ENCODE results near the gene S1PR3.

The S1PR3 gene

GRCh38 chr9:89039664-89040063 lies 48.4 kb downstream of the S1PR3 start:
- DNase-seq: no peak

- no peak for DNase-seq
Measured at GRCh38 chr9:89042984-89043383, 51.7 kb downstream of the S1PR3 start.

GRCh38 chr9:89044104-89044503 lies 52.8 kb downstream of the S1PR3 start:
- DNase-seq: no peak

- no peak for DNase-seq
Measured at GRCh38 chr9:89044881-89045280, 53.6 kb downstream of the S1PR3 start.

GRCh38 chr9:89046832-89047231 lies 55.6 kb downstream of the S1PR3 start:
- no peak for DNase-seq

GRCh38 chr9:89047667-89048066 lies 56.4 kb downstream of the S1PR3 start:
- no peak for DNase-seq

- no peak for DNase-seq
Measured at GRCh38 chr9:89048616-89049015, 57.3 kb downstream of the S1PR3 start.

- no peak for DNase-seq
Measured at GRCh38 chr9:89049646-89050045, 58.4 kb downstream of the S1PR3 start.

- no peak for DNase-seq
Measured at GRCh38 chr9:89051421-89052025, 60.3 kb downstream of the S1PR3 start.

- DNase-seq: no peak
Measured at GRCh38 chr9:89052470-89053097, 61.3 kb downstream of the S1PR3 start.

GRCh38 chr9:89053301-89053700 lies 62.0 kb downstream of the S1PR3 start:
- no peak for DNase-seq

All from SHP77 treated with DMSO at 0.1 percent for 48 hours (cell line).